GM13976 (cell line): Measurements from ENCODE around the gene TBCEL.

Experiments used
- DNase-seq: peaks from one replicate; pipeline ENCODE4 v3.0.0; 2012; ENCODE audit warnings: low spot score
- in situ Hi-C: fragments of 300-500 bp; cut with MboI; formaldehyde crosslinking; loops from one replicate; pipeline ENCODE4 v1.12.0; 2022; ENCODE audit warnings: low sequenced_read_pairs, mixed read lengths, inconsistent platforms; ENCODE audit not compliant: unreplicated experiment
- TF ChIP-seq, protein P1 (sequence below): IDR thresholded peaks from 2 replicates; pipeline ENCODE4 v1.5.1; 2012; ENCODE audit warnings: borderline replicate concordance, mild to moderate bottlenecking; ENCODE audit not compliant: insufficient read depth; ENCODE audit errors: extremely low read depth, missing control alignments, control extremely low read depth

TBCEL gene

DNA sequence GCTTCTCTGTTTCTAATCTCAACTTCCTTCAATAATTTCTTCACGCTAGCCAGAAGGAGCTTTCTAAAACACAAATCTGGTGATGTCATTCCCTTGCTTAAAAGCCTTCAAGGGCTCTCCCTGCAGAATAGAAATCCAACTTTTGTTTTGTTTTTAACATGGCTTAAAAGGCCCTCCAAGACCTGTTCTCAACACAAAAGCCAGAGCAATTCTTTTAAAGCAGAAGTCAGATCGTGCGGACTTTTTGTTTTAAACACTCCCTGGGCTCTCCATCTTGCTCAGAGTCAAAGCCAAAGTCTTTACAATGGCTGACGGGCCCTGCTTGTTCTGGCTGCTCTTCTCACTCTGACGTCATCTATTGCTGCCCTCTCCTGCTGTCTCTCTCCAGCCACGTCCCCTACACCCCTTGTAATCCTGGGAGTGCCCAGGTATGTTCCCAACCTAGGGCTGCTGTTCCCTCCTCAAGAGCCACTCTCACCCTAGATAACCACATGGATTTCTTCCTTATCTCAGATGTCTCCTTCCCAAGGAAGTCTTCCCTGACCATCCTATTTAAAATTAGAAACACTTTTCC lies 99.7 kb downstream of the TBCEL start:
- no peak for DNase-seq
- in situ Hi-C loops: loop anchor here (25.0 kb wide), 1 partner anchor 611 kb away; the partner anchor contains the start of gene GRIK4
- TF ChIP-seq, protein P1, sequence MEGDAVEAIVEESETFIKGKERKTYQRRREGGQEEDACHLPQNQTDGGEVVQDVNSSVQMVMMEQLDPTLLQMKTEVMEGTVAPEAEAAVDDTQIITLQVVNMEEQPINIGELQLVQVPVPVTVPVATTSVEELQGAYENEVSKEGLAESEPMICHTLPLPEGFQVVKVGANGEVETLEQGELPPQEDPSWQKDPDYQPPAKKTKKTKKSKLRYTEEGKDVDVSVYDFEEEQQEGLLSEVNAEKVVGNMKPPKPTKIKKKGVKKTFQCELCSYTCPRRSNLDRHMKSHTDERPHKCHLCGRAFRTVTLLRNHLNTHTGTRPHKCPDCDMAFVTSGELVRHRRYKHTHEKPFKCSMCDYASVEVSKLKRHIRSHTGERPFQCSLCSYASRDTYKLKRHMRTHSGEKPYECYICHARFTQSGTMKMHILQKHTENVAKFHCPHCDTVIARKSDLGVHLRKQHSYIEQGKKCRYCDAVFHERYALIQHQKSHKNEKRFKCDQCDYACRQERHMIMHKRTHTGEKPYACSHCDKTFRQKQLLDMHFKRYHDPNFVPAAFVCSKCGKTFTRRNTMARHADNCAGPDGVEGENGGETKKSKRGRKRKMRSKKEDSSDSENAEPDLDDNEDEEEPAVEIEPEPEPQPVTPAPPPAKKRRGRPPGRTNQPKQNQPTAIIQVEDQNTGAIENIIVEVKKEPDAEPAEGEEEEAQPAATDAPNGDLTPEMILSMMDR: no peak

DNA sequence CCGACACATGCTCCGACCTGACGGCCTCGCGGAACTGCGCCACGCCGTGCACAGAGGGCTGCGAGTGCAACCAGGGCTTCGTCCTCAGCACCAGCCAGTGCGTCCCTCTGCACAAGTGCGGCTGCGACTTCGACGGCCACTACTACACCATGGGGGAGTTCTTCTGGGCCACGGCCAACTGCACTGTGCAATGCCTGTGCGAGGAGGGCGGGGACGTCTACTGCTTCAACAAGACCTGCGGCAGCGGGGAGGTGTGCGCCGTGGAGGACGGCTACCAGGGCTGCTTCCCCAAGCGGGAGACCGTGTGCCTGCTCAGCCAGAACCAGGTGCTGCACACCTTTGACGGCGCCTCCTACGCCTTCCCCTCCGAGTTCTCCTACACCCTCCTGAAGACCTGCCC lies 103.9 kb downstream of the TBCEL start:
- TF ChIP-seq, protein P1: no peak
- in situ Hi-C loops: no loop called here
- DNase-seq: no peak

DNA sequence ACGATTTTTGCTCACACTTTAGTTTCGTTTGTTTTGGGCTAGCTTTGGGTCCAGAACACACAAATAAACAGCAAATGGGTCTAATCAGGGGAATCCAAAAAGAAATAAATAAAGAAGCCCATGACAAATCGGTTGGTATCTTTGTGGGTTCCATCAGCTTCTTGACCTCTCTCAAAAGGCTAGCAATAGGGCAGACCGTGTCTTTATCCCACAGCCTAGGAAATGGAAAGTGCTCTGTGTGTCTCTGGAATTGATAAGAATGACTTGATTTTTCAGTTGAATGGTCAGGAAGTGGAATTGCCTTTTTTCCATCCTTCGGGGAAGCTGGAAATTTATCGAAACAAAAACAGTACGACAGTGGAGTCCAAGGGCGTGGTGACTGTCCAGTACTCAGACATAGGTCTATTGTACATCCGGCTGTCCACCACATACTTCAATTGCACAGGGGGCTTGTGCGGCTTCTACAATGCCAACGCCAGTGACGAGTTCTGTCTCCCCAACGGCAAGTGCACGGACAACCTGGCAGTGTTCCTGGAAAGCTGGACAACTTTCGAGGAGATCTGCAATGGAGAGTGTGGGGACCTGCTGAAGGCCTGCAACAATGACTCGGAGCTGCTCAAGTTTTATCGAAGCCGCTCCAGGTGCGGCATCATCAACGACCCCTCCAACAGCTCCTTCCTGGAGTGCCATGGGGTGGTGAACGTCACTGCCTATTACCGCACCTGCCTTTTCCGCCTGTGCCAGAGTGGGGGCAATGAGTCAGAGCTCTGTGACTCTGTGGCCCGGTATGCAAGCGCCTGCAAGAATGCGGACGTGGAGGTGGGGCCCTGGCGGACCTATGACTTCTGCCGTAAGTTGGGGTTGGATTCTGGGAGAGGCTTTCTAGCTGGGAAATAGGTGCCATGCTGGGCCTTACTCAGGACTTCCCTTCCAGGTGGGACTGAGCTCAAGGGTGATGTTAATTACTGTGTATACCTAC lies 105.7 kb downstream of the TBCEL start:
- TF ChIP-seq, protein P1: no peak
- in situ Hi-C loops: no loop called here

DNA sequence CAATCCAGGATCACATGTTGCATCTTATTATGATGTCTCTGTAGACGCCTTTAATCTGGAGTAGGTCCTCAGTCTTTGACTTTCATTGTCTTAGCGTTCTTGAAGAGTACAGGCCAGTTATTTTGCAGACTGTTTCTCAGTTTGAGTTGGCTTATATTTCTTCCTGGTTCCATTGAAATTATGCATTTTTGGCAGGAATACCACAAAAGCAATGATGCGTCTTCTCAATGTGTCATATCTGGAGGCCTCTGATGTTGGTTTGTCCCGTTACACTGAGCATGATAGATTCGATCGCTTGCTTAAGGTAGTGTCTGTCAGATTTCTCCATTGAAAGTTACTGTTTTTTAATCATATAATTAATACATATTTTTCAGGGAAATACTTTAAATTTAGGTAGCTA lies 107.8 kb downstream of the TBCEL start:
- in situ Hi-C loops: no loop called here
- DNase-seq: no peak
- TF ChIP-seq, protein P1: no peak

More for the DNA sequence above, 105.7 kb downstream of the TBCEL start:
- DNase-seq: no peak

DNA sequence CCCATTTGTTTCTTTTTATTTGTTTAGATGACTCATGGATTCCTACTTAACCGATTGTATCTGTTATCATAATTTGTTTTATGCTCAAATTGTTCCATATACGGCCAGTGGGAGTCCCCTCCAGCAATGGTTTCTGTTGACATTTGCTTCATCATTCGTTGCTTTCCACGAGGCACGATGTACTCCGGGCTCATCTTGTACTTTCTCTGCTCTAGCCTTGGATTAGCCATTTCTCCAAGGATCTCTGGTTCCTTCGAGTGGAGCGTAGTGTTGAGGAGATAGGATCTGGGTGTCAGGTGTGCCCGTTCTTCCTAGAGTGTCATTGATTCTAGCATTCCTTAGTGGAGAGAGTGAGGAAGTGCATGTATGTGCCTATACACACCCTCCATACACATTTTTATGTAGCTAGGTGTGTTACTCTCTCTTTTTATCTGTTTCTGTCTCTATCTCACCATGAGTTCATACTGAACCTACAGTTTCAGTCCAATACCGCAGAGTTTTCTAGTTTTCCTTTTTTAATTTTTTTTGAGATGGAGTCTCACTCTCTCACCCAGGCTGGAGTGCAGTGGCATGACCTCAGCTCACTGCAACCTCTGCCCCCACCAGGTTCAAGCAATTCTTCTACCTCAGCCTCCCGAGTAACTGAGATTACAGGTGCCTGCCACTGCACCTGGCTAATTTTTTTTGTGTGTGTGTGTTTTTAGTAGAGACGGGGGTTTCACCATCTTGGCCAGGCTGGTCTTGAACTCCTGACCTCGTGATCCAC lies 108.5 kb downstream of the TBCEL start:
- no peak for DNase-seq
- in situ Hi-C loops: no loop called here
- TF ChIP-seq, protein P1: no peak

DNA sequence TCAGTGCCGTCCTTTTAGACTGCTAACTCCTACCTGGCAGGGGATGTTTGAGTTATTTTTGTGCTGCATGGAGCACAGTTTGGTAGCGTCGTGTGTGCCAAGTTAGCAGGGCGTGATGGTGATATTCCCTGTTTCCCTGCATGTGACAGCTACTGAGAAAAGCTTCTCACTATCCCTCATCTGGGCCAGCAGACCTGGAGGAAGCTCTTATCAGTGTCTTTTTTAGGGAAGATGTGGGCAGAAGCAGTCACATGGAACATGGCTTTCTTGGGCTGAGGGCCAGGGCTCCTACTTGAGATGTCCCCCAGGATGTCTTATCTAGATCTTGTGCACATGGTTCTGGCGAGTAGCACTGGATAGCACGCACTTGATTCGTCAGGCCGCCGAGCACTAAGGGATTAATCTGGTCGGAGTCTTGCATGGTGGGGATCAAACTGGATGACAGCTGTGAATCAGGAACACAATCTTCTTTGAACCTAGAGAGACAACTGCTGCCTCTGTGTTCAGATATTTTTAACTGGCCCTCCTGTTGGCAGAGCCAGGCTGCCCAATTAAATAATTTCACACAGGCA lies 110.9 kb downstream of the TBCEL start:
- TF ChIP-seq, protein P1: no peak
- in situ Hi-C loops: no loop called here
- no peak for DNase-seq
